Astrocyte (in vitro differentiated cells and primary cell): ENCODE results near the gene GPX6. TPM values are rescaled to one million over a fixed set of nuclear protein-coding genes. Genes with fewer than 3 reads are reported as not detected.

Experiments used
- DNase-seq: peaks from one replicate; pipeline ENCODE4 v3.0.0-alpha.2; 2010; ENCODE audit warnings: low read depth
- FAIRE-seq: peaks from 2 replicates; lab custom pipeline; 2011; peaks lifted over from hg19 to GRCh38; lab: Jason Lieb, UNC
- H2AFZ ChIP-seq: 2 replicates; pipeline ENCODE4 v1.6.0; 2012; ENCODE audit warnings: low read depth, low read length, inconsistent platforms
- H3K27ac ChIP-seq: 2 replicates; pipeline ENCODE4 v1.5.1; 2011; ENCODE audit warnings: low read depth, low read length, inconsistent platforms
- H3K27me3 ChIP-seq: 2 replicates; pipeline ENCODE4 v1.6.0; 2011; ENCODE audit warnings: low read length, inconsistent platforms; ENCODE audit not compliant: insufficient read depth
- H3K36me3 ChIP-seq: 2 replicates; pipeline ENCODE4 v1.5.1; 2011; ENCODE audit warnings: low read length, inconsistent platforms; ENCODE audit not compliant: insufficient read depth
- H3K4me1 ChIP-seq: 2 replicates; pipeline ENCODE4 v1.5.1; 2011; ENCODE audit warnings: low read length, inconsistent platforms; ENCODE audit not compliant: insufficient read depth
- H3K4me2 ChIP-seq: 2 replicates; pipeline ENCODE4 v1.6.0; 2012; ENCODE audit warnings: low read length, inconsistent platforms
- H3K4me3 ChIP-seq: 2 replicates; pipeline ENCODE4 v1.5.1; 2011; ENCODE audit warnings: low read depth, mild to moderate bottlenecking, low read length, inconsistent platforms; ENCODE audit not compliant: insufficient read depth
- H3K79me2 ChIP-seq: 2 replicates; pipeline ENCODE4 v1.6.0; 2012; ENCODE audit warnings: mild to moderate bottlenecking, low read length, inconsistent platforms; ENCODE audit not compliant: insufficient read depth
- H3K9ac ChIP-seq: 2 replicates; pipeline ENCODE4 v1.6.0; 2012; ENCODE audit warnings: mild to moderate bottlenecking, low read length, inconsistent platforms
- H3K9me3 ChIP-seq: 2 replicates; pipeline ENCODE4 v1.5.1; 2012; ENCODE audit warnings: low read depth, mild to moderate bottlenecking, low read length, inconsistent platforms; ENCODE audit not compliant: insufficient read depth
- H4K20me1 ChIP-seq: 2 replicates; pipeline ENCODE4 v1.6.0; 2012; ENCODE audit warnings: low read length, inconsistent platforms; ENCODE audit not compliant: insufficient read depth
- H3K27ac Mint-ChIP-seq: one replicate; pipeline ENCODE4 v1.8.0; 2021; ENCODE audit warnings: mild to moderate bottlenecking, mixed read lengths; ENCODE audit not compliant: unreplicated experiment
- H3K27me3 Mint-ChIP-seq: one replicate; pipeline ENCODE4 v1.8.0; 2021; ENCODE audit warnings: low read depth, mixed read lengths; ENCODE audit not compliant: unreplicated experiment
- H3K36me3 Mint-ChIP-seq: one replicate; pipeline ENCODE4 v1.8.0; 2021; ENCODE audit warnings: low read depth, mixed read lengths; ENCODE audit not compliant: unreplicated experiment
- H3K4me1 Mint-ChIP-seq: one replicate; pipeline ENCODE4 v1.8.0; 2021; ENCODE audit warnings: low read depth, mixed read lengths; ENCODE audit not compliant: unreplicated experiment
- H3K4me3 Mint-ChIP-seq: one replicate; pipeline ENCODE4 v1.8.0; 2021; ENCODE audit warnings: mild to moderate bottlenecking, moderate library complexity, mixed read lengths; ENCODE audit not compliant: unreplicated experiment
- H3K9me3 Mint-ChIP-seq: one replicate; pipeline ENCODE4 v1.8.0; 2021; ENCODE audit warnings: mild to moderate bottlenecking, mixed read lengths; ENCODE audit not compliant: unreplicated experiment
- EZH2 ChIP-seq: IDR thresholded peaks from 2 replicates; pipeline ENCODE4 v1.6.1; 2012; ENCODE audit warnings: mild to moderate bottlenecking, low read length, inconsistent platforms; ENCODE audit not compliant: insufficient read depth
- total RNA-seq: library from RNA; stranded (reverse); gene quantifications from 2 replicates; pipeline ENCODE4 v1.2.1, GENCODE V29; 2021
- TF ChIP-seq, protein P1 (sequence below): IDR thresholded peaks from 2 replicates; pipeline ENCODE4 v1.5.1; 2011; ENCODE audit warnings: low read depth, mild to moderate bottlenecking, inconsistent platforms, low read length, moderate library complexity; ENCODE audit not compliant: insufficient read depth

Gene GPX6
- total RNA-seq, 1 donor from 2014 or later: not detected

DNA sequence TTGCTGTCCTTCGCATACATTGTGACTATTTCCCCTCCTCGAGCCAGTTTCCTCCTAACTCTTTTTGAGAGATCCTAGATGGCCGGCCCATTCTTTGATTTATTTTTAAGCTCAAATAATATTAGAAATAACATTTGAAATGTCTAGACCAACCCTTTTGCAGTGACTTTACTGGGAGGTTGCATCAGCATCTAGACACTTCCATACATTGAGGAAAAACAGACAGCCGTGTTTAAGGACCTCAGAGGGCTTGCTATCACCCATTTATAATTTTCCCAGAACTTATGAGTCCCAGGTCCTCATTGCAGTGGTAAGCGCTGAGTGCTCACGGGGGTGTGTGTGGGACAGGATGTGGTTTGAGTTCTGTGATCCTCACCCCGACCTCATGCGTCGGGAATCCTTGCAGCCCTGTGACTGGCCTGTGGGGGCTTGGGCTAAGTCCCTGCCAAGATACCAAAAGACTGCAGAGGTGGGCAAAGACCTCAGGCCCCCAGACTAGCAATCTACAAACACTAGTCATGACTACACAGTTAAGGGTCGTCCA, 10.0 kb upstream of the GPX6 start, which contains the start of gene GPX5:
Gene GPX5 (plus strand): TSS at position 386 of the 544 bp plus-strand sequence. CDS start 133 bp downstream, at position 519.
- Mint-ChIP-seq H3K27me3 (no peaks in the 10 kb centered on the region), H3K27ac (peak within 1 kb of the TSS; percentile 95), H3K9me3 (peaks cover 4% of the 10 kb centered on the region), H3K4me1 (peaks cover 35% of the 10 kb centered on the region), H3K4me3 (peak within 1 kb of the TSS; percentile 50), H3K36me3 (no peaks in the 10 kb centered on the region)
- Histone ChIP-seq H3K27ac (no peak within 1 kb of the TSS), H2AFZ (no peak within 1 kb of the TSS), H3K9me3 (no peaks in the 10 kb centered on the region), H3K27me3 (no peaks in the 10 kb centered on the region), H3K79me2 (no peaks in the 10 kb centered on the region), H3K4me3 (no peak within 1 kb of the TSS), H3K4me1 (no peaks in the 10 kb centered on the region), H3K4me2 (no peak within 1 kb of the TSS), H3K36me3 (no peaks in the 10 kb centered on the region), H4K20me1 (no peaks in the 10 kb centered on the region), H3K9ac (no peak within 1 kb of the TSS)
- TF ChIP-seq, protein P1, sequence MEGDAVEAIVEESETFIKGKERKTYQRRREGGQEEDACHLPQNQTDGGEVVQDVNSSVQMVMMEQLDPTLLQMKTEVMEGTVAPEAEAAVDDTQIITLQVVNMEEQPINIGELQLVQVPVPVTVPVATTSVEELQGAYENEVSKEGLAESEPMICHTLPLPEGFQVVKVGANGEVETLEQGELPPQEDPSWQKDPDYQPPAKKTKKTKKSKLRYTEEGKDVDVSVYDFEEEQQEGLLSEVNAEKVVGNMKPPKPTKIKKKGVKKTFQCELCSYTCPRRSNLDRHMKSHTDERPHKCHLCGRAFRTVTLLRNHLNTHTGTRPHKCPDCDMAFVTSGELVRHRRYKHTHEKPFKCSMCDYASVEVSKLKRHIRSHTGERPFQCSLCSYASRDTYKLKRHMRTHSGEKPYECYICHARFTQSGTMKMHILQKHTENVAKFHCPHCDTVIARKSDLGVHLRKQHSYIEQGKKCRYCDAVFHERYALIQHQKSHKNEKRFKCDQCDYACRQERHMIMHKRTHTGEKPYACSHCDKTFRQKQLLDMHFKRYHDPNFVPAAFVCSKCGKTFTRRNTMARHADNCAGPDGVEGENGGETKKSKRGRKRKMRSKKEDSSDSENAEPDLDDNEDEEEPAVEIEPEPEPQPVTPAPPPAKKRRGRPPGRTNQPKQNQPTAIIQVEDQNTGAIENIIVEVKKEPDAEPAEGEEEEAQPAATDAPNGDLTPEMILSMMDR: no peak
- no peak for TF ChIP-seq EZH2
- no peak for DNase-seq
- no peak for FAIRE-seq

GRCh38 chr6:28523241-28523622, 7.6 kb upstream of the GPX6 start:
- H3K36me3 ChIP-seq: no peaks in the 10 kb centered on the region
- H3K4me1 Mint-ChIP-seq: peaks cover 39% of the 10 kb centered on the region
- H4K20me1 ChIP-seq: no peaks in the 10 kb centered on the region
- no peaks in the 10 kb centered on the region for H3K27me3 ChIP-seq
- TF ChIP-seq, protein P1: no peak
- TF ChIP-seq EZH2: no peak
- peaks cover 4% of the 10 kb centered on the region for H3K9me3 Mint-ChIP-seq
- no peak overlapping the region for H3K9ac ChIP-seq
- H3K4me2 ChIP-seq: no peak overlapping the region
- H3K79me2 ChIP-seq: no peaks in the 10 kb centered on the region
- no peak for FAIRE-seq
- no peak for DNase-seq
- no peak overlapping the region for H3K4me3 Mint-ChIP-seq
- H2AFZ ChIP-seq: no peak overlapping the region
- no peak overlapping the region for H3K27ac ChIP-seq
- no peaks in the 10 kb centered on the region for H3K9me3 ChIP-seq
- peak overlapping the region; percentile 28 for H3K27ac Mint-ChIP-seq
- H3K4me1 ChIP-seq: no peaks in the 10 kb centered on the region
- H3K4me3 ChIP-seq: no peak overlapping the region
- no peaks in the 10 kb centered on the region for H3K27me3 Mint-ChIP-seq
- H3K36me3 Mint-ChIP-seq: no peaks in the 10 kb centered on the region

DNA sequence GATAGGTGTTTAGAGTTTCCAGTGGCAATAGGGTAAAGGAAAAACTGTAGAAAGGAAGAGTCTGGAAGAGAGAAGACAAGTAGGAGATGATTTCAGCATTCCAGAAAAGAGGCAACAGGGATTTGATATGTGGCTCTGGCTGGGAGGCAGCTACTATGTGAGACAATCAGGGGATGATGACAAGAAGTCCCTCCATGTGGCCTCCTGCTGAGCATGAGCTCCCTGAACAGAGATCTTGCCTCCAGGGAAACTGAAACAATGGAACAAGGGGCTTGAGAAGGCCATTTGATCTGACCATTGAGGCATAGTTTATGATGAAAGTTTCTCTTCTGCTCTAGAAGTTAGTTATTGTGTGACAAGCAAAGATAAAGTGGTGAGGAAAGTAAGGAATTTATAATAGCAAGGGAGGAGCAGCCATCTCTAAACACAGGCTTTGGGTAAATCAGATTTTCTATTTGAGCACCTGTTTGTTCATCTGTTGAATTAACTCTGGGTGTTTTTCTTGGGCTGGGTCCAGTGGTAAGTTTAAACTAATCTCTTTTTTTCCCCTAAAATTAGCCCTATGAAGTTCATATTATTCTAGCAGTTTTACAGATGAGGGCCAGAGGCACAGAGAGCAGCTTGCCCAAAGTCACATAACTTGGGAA, 7.1 kb upstream of the GPX6 start:
- H3K9ac ChIP-seq: no peak overlapping the region
- peaks cover under 1% of the 10 kb centered on the region for H3K27me3 ChIP-seq
- TF ChIP-seq, protein P1: no peak
- TF ChIP-seq EZH2: no peak
- no peak overlapping the region for H3K4me2 ChIP-seq
- no peaks in the 10 kb centered on the region for H3K9me3 ChIP-seq
- no peak overlapping the region for H2AFZ ChIP-seq
- FAIRE-seq: no peak
- DNase-seq: no peak
- H3K4me1 ChIP-seq: no peaks in the 10 kb centered on the region
- H3K4me3 ChIP-seq: no peak overlapping the region
- no peaks in the 10 kb centered on the region for H3K79me2 ChIP-seq
- H3K9me3 Mint-ChIP-seq: peaks cover 3% of the 10 kb centered on the region
- no peak overlapping the region for H3K4me3 Mint-ChIP-seq
- H3K27ac ChIP-seq: no peak overlapping the region
- H3K36me3 Mint-ChIP-seq: no peaks in the 10 kb centered on the region
- no peaks in the 10 kb centered on the region for H3K27me3 Mint-ChIP-seq
- peaks cover 39% of the 10 kb centered on the region for H3K4me1 Mint-ChIP-seq
- H3K27ac Mint-ChIP-seq: no peak overlapping the region
- H3K36me3 ChIP-seq: no peaks in the 10 kb centered on the region
- no peaks in the 10 kb centered on the region for H4K20me1 ChIP-seq
